COR-L47 (cell line): ENCODE measurements around the gene KLHDC1.
"Not testable (repeated sequence)": the region's sequence is repeated elsewhere in the genome, so short reads cannot be mapped to it uniquely, and the experiment has no call there.

Experiments
- DNase-seq: peaks from one replicate; lab custom pipeline; 2025; lab: John Stamatoyannopoulos, UW

The KLHDC1 gene, protein sequence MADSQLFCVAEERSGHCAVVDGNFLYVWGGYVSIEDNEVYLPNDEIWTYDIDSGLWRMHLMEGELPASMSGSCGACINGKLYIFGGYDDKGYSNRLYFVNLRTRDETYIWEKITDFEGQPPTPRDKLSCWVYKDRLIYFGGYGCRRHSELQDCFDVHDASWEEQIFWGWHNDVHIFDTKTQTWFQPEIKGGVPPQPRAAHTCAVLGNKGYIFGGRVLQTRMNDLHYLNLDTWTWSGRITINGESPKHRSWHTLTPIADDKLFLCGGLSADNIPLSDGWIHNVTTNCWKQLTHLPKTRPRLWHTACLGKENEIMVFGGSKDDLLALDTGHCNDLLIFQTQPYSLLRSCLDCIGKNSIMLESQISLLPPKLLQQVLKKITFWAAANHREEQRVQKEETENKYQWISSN

GRCh38 chr14:49692811-49693734 is at the start of gene KLHDC1:
Gene KLHDC1, plus strand, starts transcription at chr14:49693120. Its CDS starts 75 bp downstream, at chr14:49693195.
- DNase-seq = peak; percentile 68

DNA sequence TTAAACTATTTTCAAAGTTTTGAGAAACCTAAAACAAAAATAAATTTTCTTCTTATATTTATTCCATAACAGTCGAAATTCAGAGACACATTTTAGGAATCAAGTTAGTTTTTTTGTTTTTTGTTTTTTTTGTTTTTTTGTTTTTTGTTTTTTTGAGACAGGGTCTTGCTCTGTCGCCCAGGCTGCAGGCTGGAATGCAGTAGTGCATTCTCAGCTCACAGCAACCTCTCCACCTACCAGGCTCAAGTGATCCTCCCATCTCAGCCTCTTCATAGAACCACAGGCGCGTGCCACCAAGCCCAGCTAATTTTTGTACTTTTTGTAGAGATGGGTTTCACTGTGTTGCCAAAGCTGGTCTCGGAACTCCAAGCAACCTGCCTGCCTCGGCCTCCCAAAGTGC is 39.4 kb upstream of the KLHDC1 start:
- DNase-seq = no peak

GRCh38 chr14:49654511-49654910 is 38.4 kb upstream of the KLHDC1 start:
- DNase-seq = no peak

GRCh38 chr14:49657500-49657899 is 35.4 kb upstream of the KLHDC1 start:
- not testable (repeated sequence) for DNase-seq

GRCh38 chr14:49659526-49660455 is 33.1 kb upstream of the KLHDC1 start:
- DNase-seq = no peak

GRCh38 chr14:49670475-49670874 is 22.4 kb upstream of the KLHDC1 start:
- no peak for DNase-seq

DNA sequence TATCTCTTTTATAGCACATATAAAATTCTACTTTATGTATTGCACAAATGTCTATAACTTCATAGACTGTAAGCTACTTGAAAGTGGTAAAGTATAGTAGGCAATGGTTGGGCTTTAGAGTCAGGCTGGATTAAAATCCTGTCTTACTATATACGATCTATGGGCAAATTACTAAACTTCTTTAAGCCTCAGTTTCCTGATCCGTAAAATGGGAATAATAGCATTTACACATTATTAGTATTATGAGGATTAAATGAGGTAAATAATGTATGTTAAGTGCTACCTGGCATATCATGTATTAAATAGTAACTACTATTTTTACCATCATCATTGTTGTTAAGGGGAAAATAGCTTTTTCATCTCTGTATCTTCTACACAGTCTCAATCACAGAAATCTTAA is 19.3 kb upstream of the KLHDC1 start:
- DNase-seq = no peak

GRCh38 chr14:49677643-49678042 is 15.3 kb upstream of the KLHDC1 start:
- DNase-seq = no peak

DNA sequence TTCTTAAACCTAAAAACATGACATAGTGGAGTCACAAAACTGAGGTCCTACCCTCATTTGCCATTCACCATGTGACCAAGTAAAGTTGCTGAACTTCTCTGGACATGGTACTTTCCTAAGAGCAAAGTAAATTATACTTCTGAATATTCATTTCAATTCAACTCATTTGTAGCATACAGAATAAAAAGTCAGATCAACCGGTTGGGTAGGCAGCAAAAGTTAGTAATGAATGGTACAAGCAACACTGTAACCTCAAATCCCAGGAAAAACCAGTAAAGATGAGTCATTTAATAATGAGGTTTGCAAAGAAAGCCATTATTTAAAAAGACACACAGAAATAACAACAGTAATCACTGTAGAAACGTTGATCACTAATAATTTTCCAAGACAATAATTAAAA is 13.6 kb upstream of the KLHDC1 start:
- DNase-seq = no peak

GRCh38 chr14:49686425-49686824 is 6.5 kb upstream of the KLHDC1 start:
- no peak for DNase-seq

DNA sequence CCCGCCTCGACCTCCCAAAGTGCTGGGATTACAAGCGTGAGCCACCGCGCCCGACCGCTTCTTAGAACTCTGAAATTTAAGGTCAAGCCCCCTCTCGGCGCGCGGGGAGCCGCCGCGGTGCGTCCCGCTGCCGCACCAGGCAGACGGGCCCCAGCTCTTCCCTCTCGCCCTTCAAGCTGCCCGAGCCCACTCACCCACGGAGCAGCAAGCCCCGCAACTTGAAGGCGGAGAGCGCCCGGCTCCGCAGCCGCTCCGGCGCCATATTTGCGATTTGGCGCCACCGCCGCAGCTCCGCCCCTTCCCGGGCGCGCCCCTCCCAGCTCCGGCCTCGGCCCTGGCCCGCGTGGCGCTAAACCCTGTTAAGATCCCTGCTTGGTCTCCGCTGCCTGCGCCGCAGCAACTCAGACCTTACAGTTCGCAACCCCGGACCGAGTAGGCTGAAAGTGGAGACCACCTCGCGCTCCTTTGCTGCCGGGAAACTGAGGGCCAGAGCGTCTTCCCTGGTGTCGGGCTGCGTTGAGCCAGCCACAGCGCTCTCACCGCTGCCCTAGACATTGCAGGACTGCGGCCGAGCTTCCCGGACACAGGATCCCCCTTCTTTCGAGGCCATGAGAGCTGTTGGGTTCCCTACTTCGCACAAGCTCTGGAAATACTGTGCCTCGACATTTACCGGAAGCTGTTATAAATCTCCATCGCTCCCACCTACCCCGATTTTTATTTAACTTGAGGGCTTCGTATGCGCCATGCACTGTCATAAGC is 4.8 kb upstream of the KLHDC1 start, which contains the start of gene POLE2:
POLE2 (minus strand) TSS at position 273 of the 759 bp plus-strand sequence; CDS start at position 262, 11 bp downstream.
- peak; percentile 70 for DNase-seq

DNA sequence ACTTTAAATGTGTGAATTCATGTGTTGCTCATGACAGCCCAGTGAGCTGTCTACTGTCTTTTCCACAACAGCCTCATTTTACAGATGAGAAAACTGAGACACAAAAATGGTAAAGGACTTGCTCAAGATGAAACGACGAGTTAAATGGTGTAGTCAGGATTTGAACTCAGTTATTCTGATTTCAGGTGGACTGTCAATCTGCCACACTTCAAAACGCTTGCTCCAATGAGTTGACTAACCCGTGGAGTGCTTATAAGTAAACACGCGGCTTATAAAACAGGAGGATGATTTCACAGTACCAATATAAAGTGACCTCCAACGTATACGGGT is 4.3 kb upstream of the KLHDC1 start:
- no peak for DNase-seq

DNA sequence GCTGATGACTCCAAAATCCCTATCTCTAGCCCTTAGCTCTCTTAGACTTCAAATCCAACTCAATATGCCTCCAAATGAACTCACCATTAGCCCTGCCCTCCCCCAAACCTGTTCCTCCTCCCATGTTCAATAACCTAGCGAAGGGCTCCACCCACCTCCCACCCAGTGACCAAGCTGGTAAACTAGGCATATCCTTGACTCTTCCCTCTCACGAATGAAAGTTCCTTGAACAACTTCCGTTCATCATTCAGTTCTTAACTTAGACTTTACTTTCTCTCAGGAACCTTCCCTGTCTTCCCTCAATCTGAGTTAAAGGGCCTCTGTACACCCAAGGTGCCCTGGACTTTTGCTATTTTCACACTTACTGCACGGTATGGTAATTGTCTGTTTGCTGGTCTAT is 1.9 kb upstream of the KLHDC1 start:
- DNase-seq = no peak

DNA sequence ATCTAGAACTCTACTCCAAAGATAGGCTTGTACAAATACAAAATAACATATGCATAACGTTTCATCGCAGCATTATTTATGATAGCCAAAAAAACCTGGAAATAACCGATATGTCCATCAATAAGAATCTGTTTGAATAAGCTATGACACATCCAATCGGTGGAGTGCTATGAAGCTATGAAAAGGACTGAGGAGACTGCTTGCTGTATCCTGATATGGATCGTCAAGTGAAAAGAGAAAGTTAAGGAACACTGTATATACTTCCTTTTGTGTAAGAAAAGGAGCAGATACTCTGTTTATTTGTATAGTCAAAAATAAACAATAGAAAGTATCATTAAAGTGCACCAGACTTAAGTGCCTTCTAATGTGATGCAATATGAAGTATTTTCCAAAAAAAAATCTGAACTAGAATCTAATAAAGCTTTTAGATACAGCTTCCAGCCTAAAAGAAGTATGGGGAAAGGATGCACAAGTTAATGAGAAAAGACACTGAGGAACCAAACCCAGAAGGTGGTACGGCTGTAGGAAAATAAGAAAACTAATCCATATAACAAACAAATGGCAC is 645 bp upstream of the KLHDC1 start:
- DNase-seq = no peak

- not testable (repeated sequence) for DNase-seq
These were observed 810 bp downstream of the KLHDC1 start for GRCh38 chr14:49693735-49694124.

DNA sequence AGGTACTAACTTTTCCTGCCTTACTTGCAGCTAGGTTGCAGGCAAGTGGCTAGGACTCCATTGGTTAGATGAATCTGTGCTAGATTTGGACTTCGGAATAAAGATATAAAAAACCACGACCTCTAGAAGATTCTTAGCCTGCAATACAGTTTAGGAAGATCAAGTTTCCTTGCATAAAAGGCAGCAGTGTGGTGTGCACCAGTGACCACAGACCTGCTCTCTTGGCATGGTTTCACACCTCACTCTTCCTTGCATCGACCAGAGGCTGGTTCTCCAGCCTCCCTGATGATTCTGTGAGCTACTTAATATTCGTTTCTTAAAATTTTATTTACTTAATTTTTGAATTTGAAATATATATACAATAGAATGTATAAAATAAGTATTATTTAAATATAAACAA is 9.8 kb downstream of the KLHDC1 start:
- DNase-seq = no peak

GRCh38 chr14:49703965-49704364 is 11.0 kb downstream of the KLHDC1 start:
- DNase-seq = no peak

DNA sequence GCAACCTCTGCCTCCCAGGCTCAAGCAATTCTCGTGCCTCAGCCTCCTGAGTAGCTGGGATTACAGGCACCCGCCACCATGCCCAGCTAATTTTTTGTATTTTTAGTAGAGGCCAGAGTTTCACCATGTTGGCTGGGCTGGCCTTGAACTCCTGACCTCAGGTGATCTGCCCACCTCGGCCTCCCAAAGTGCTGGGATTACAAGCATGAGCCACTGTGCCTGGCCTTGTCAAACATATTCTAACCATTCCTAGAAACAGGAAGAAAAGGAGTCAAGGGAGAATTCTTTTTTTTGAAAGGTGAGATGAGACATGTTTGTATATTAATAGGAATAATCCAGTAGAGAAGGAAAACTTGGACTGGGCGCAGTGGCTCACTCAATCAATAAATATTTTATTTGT is 11.6 kb downstream of the KLHDC1 start:
- not testable (repeated sequence) for DNase-seq

DNA sequence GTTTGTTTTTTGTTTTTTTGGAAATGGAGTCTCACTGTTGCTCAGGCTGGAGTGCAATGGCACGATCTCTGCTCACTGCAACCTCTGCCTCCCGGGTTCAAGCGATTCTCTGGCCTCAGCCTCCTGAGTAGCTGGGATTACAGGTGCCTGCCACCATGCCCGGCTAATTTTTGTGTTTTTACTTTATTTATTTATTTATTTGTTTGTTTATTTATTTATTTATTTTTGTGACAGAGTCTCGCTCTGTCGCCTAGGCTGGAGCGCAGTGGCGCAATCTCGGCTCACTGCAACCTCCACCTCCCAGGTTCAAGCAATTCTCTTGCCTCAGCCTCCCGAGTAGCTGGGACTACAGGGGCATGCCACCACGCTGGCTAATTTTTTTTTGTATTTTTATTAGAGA is 18.1 kb downstream of the KLHDC1 start:
- DNase-seq = not testable (repeated sequence)

DNA sequence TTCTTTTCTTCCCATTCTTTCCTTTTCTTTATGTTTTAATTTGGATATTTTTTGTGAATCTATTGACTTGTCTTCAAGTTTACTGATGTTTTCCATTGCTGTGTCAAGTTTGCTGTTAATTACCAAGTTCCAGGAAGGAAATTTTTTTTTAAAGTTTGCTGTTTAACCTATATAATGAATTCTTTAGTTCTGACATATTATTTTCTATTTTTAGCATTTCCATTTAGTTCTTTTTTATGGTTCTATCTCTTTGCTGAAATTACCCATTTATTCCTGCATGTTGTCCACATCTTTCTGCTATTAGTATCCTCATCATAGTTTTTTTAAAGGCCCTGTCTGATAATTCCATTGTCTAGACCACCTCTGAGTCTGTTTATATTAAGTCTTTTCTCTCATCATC is 27.8 kb downstream of the KLHDC1 start:
- DNase-seq = no peak
